KMS-11 (cell line): ENCODE results near the gene SLC22A2.

Experiments
- H2AFZ ChIP-seq: fragments of 200-600 bp; sonication (generic); 2 replicates; pipeline ENCODE4 v1.6.1; 2016; ENCODE audit warnings: antibody characterized with exemption, mixed run types, low read depth
- H3K27ac ChIP-seq: fragments of 200-600 bp; sonication (generic); 2 replicates; pipeline ENCODE4 v1.6.1; 2016; ENCODE audit warnings: mild to moderate bottlenecking, mixed run types
- H3K27me3 ChIP-seq: fragments of 200-600 bp; sonication (generic); 2 replicates; pipeline ENCODE4 v1.6.1; 2017; ENCODE audit warnings: mild to moderate bottlenecking, low read depth, mixed run types, moderate library complexity; ENCODE audit not compliant: insufficient read depth
- H3K36me3 ChIP-seq: fragments of 200-600 bp; sonication (generic); 2 replicates; pipeline ENCODE4 v1.6.1; 2017; ENCODE audit warnings: mild to moderate bottlenecking, mixed run types; ENCODE audit not compliant: insufficient read depth
- H3K4me1 ChIP-seq: fragments of 200-600 bp; sonication (generic); 2 replicates; pipeline ENCODE4 v1.6.1; 2016; ENCODE audit warnings: mild to moderate bottlenecking, low read depth, mixed run types; ENCODE audit not compliant: poor library complexity, severe bottlenecking
- H3K4me2 ChIP-seq: fragments of 200-600 bp; sonication (generic); 2 replicates; pipeline ENCODE4 v1.7.0; 2016; ENCODE audit warnings: mild to moderate bottlenecking, mixed run types
- H3K4me3 ChIP-seq: fragments of 200-600 bp; sonication (generic); IDR thresholded peaks from 2 replicates; pipeline ENCODE4 v1.6.1; 2017; ENCODE audit warnings: low read depth, low read length, mixed read lengths; ENCODE audit not compliant: insufficient read depth
- H3K79me2 ChIP-seq: fragments of 200-600 bp; sonication (generic); 2 replicates; pipeline ENCODE4 v1.6.1; 2016; ENCODE audit warnings: low read depth, mixed run types; ENCODE audit not compliant: insufficient read depth
- H3K9ac ChIP-seq: fragments of 200-600 bp; sonication (generic); 2 replicates; pipeline ENCODE4 v1.6.1; 2016; ENCODE audit warnings: mild to moderate bottlenecking, mixed run types
- H4K20me1 ChIP-seq: fragments of 200-600 bp; sonication (generic); 2 replicates; pipeline ENCODE4 v1.6.1; 2016; ENCODE audit warnings: mild to moderate bottlenecking, mixed run types; ENCODE audit not compliant: insufficient read depth
- TF ChIP-seq, protein P1 (sequence below): fragments of 200-600 bp; sonication (generic); conservative IDR thresholded peaks from 2 replicates; pipeline ENCODE4 v1.6.1; 2017; ENCODE audit warnings: low read depth, mild to moderate bottlenecking, antibody characterized with exemption, low read length, moderate library complexity, mixed read lengths

The SLC22A2 gene

DNA sequence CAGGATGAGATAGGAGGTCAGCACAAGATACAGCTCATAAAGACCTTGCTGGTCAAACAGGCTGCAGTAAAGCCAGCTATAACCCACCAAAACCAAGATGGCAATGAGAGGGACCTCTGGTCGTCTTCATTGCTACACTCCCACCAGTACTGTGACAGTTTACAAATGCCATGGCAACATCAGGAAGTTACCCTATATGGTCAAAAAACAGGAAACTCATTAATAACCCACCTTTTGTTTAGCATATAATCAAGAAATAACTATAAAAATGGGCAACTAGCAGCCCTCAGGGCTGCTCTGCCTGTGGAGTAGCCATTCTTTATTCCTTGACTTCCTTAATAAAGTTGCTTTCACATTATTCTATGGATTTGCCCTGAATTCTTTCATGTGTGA, 30.9 kb downstream of the SLC22A2 start:
- Histone ChIP-seq H2AFZ (no peak overlapping the region), H3K27ac (no peak overlapping the region), H3K36me3 (no peaks in the 10 kb centered on the region), H3K4me1 (no peaks in the 10 kb centered on the region), H3K4me3 (no peak overlapping the region), H3K9ac (no peak overlapping the region), H3K4me2 (no peak overlapping the region), H3K27me3 (no peaks in the 10 kb centered on the region), H4K20me1 (no peaks in the 10 kb centered on the region), H3K79me2 (no peaks in the 10 kb centered on the region)
- TF ChIP-seq, protein P1, sequence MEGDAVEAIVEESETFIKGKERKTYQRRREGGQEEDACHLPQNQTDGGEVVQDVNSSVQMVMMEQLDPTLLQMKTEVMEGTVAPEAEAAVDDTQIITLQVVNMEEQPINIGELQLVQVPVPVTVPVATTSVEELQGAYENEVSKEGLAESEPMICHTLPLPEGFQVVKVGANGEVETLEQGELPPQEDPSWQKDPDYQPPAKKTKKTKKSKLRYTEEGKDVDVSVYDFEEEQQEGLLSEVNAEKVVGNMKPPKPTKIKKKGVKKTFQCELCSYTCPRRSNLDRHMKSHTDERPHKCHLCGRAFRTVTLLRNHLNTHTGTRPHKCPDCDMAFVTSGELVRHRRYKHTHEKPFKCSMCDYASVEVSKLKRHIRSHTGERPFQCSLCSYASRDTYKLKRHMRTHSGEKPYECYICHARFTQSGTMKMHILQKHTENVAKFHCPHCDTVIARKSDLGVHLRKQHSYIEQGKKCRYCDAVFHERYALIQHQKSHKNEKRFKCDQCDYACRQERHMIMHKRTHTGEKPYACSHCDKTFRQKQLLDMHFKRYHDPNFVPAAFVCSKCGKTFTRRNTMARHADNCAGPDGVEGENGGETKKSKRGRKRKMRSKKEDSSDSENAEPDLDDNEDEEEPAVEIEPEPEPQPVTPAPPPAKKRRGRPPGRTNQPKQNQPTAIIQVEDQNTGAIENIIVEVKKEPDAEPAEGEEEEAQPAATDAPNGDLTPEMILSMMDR: no peak

DNA sequence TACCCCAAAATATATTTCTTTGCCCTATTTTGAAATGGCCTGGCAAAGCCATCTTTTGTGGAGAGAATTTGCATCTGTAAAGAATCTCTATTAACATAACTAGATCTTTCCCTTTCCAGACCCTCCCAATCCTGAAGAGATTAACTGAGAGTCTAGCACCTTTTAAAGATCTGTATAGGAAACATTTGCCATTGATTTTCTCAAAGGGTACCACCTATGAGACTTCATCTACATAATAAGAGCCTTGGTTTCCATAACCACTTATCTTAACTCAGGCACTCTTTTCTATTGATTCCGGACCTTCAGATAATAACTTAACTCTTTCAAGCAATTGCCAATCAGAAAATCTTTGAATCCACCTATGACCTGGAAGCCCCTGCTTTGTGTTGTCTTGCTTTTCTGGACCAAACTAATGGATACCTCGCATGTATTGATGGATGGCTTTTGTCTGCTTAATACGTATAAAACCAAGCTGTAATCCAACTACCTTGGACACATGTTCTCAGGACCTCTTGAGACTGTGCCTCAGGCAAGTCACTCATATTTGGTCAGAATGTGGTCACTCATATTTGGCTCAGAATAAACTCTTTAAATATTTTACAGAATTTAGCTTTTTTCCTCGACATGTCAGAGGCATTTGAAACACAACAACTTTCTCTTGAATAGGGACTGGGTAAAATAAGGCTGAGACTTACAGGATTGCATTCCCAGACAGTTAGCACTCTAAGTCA, 31.4 kb downstream of the SLC22A2 start:
- no peak overlapping the region for H3K27ac ChIP-seq
- H2AFZ ChIP-seq: no peak overlapping the region
- no peaks in the 10 kb centered on the region for H3K4me1 ChIP-seq
- TF ChIP-seq, protein P1: no peak
- H3K4me2 ChIP-seq: no peak overlapping the region
- H3K4me3 ChIP-seq: no peak overlapping the region
- H4K20me1 ChIP-seq: no peaks in the 10 kb centered on the region
- H3K36me3 ChIP-seq: no peaks in the 10 kb centered on the region
- H3K27me3 ChIP-seq: no peaks in the 10 kb centered on the region
- H3K79me2 ChIP-seq: no peaks in the 10 kb centered on the region
- no peak overlapping the region for H3K9ac ChIP-seq

- H3K27ac ChIP-seq: no peak overlapping the region
- TF ChIP-seq, protein P1: no peak
- H3K4me2 ChIP-seq: no peak overlapping the region
Measured at GRCh38 chr6:160226118-160226591, 32.5 kb downstream of the SLC22A2 start.

DNA sequence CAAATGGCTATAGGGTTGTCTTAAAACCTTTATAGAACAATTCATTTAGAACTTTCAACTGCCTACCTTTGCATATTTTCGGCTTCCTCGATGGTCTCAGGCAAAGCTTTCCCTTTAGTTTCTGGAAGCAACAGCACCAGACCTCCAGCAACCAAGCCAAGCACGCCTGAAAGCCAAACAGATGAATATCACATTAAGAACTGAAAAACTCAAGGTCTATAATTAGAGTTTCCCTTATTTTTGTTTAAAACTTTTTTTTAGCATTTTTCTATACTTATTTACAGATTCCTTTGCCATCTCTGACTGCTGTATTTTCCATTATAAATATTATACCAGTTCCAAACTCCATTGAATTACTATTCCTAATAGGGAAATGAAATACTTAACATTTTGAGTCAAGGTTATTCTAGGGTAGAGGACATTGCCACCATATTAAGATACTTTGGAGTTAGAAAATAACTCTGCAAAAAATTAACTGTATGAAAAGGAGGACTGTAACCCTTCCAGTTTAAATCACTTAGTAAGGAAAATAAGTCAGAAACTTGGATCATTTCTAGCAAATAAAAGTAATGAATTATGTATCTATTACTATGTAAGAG, 33.9 kb downstream of the SLC22A2 start:
- TF ChIP-seq, protein P1: no peak
- no peaks in the 10 kb centered on the region for H3K4me1 ChIP-seq
- no peak overlapping the region for H3K4me3 ChIP-seq
- H3K9ac ChIP-seq: no peak overlapping the region
- no peak overlapping the region for H3K27ac ChIP-seq
- H2AFZ ChIP-seq: no peak overlapping the region
- no peaks in the 10 kb centered on the region for H3K36me3 ChIP-seq
- H3K79me2 ChIP-seq: no peaks in the 10 kb centered on the region
- H3K4me2 ChIP-seq: no peak overlapping the region
- no peaks in the 10 kb centered on the region for H4K20me1 ChIP-seq
- H3K27me3 ChIP-seq: no peaks in the 10 kb centered on the region

More at GRCh38 chr6:160226118-160226591, 32.5 kb downstream of the SLC22A2 start:
- H3K4me3 ChIP-seq: no peak overlapping the region
- H3K4me1 ChIP-seq: no peaks in the 10 kb centered on the region
- H3K9ac ChIP-seq: no peak overlapping the region
- H3K36me3 ChIP-seq: no peaks in the 10 kb centered on the region
- no peak overlapping the region for H2AFZ ChIP-seq
- no peaks in the 10 kb centered on the region for H4K20me1 ChIP-seq
- no peaks in the 10 kb centered on the region for H3K27me3 ChIP-seq
- no peaks in the 10 kb centered on the region for H3K79me2 ChIP-seq
